HG03108 (cell line): ENCODE measurements around the gene SH3GL1.

ENCODE experiments used
- ATAC-seq: cut with Tn5 transposase; IDR thresholded peaks from one replicate; pipeline ENCODE4 v1.9.1; 2021; ENCODE audit warnings: moderate library complexity; ENCODE audit not compliant: unreplicated experiment

Gene SH3GL1

GRCh38 chr19:4323692-4324091, 76.7 kb downstream of the SH3GL1 start:
- ATAC-seq, result no peak

GRCh38 chr19:4322942-4323665, 77.2 kb downstream of the SH3GL1 start:
- no peak for ATAC-seq

- ATAC-seq, result no peak
Observed at GRCh38 chr19:4320419-4320818, 79.9 kb downstream of the SH3GL1 start.

- no peak for ATAC-seq
Observed at GRCh38 chr19:4319067-4319718, 81.2 kb downstream of the SH3GL1 start.

GRCh38 chr19:4318460-4318859, 81.9 kb downstream of the SH3GL1 start:
- no peak for ATAC-seq

- ATAC-seq, result no peak
Observed at GRCh38 chr19:4316956-4317355, 83.4 kb downstream of the SH3GL1 start.

GRCh38 chr19:4313847-4314490, 86.4 kb downstream of the SH3GL1 start:
- ATAC-seq, result no peak
